IPS-20b (cell line): Measurements from ENCODE around the gene ATP6V1B1.
A peak's percentile ranks its signal among the peaks of the same experiment; 100 is the strongest.

Experiments used
- H3K27ac ChIP-seq: one replicate; pipeline ENCODE4 v1.5.1; 2013; ENCODE audit warnings: low read length
- H3K27me3 ChIP-seq: 2 replicates; pipeline ENCODE4 v1.6.1; 2013; ENCODE audit warnings: mild to moderate bottlenecking, low read length, inconsistent platforms; ENCODE audit not compliant: insufficient read depth
- H3K36me3 ChIP-seq: 2 replicates; pipeline ENCODE4 v1.6.1; 2013; ENCODE audit warnings: low read depth, mild to moderate bottlenecking, inconsistent platforms, low read length, moderate library complexity; ENCODE audit not compliant: insufficient read depth
- H3K4me1 ChIP-seq: 2 replicates; pipeline ENCODE4 v1.6.1; 2013; ENCODE audit warnings: mild to moderate bottlenecking, control low read depth, inconsistent platforms, low read length, moderate library complexity; ENCODE audit not compliant: insufficient read depth
- H3K4me3 ChIP-seq: 2 replicates; pipeline ENCODE4 v1.5.1; 2013; ENCODE audit warnings: mild to moderate bottlenecking, low read length, inconsistent platforms
- H3K9ac ChIP-seq: 2 replicates; pipeline ENCODE4 v1.6.1; 2013; ENCODE audit warnings: low read depth, mild to moderate bottlenecking, inconsistent platforms, low read length, moderate library complexity
- H3K9me3 ChIP-seq: 2 replicates; pipeline ENCODE4 v1.6.1; 2013; ENCODE audit warnings: mild to moderate bottlenecking, low read depth, low read length, inconsistent platforms; ENCODE audit not compliant: insufficient read depth

Gene ATP6V1B1

DNA sequence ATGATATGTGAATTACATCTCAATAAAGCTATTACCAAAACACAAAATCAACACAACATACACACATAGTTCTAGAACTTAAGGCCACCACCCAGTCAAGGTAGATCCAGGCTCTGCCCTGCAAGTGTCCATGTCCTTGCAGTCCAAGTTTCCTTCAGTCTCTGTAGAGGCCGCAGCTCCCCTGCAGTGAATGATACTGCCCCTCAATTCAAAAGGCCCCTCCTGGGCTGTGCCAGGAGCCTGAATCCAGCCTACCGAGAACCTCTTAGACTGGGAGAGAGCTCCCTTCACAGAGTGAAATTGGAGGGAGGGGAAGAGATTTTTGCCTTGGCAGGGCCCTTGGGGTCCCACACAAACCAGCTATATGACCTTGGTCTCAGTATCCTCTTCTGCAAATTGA is 42.5 kb upstream of the ATP6V1B1 start:
- no peak overlapping the region for H3K27ac ChIP-seq
- no peaks in the 10 kb centered on the region for H3K36me3 ChIP-seq
- H3K27me3 ChIP-seq = peaks cover 100% of the 10 kb centered on the region
- H3K4me1 ChIP-seq = peaks cover 3% of the 10 kb centered on the region; the same call in 1 of the 2 replicates
- H3K4me3 ChIP-seq = no peak overlapping the region
- no peaks in the 10 kb centered on the region; the same call in 1 of the 2 replicates for H3K9me3 ChIP-seq
- H3K9ac ChIP-seq = no peak overlapping the region

DNA sequence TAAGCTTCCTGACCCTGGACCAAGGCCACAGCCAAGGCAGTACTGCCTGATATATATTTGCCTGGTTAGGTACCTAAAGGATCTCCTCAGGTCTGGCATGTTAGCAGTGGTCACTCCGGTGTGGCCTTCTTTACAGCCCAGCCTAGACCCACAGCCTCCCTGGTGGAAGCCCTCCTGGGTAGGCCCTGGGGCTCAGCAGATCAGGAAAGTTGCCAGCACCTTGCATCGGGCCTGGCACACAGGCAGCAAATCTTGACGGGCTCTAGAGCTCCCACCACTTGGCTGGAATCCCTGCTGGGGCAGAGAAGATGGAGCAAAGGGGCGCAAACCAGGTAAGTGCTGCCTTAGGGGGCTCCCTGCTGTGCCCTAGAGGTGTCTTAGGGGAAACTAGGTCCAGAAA is 40.9 kb upstream of the ATP6V1B1 start:
- Histone ChIP-seq H3K4me3 (no peak overlapping the region), H3K4me1 (peaks cover 3% of the 10 kb centered on the region; the same call in 1 of the 2 replicates), H3K27me3 (peaks cover 100% of the 10 kb centered on the region), H3K36me3 (no peaks in the 10 kb centered on the region), H3K9me3 (peaks cover 5% of the 10 kb centered on the region; the same call in 1 of the 2 replicates), H3K27ac (no peak overlapping the region), H3K9ac (no peak overlapping the region)

DNA sequence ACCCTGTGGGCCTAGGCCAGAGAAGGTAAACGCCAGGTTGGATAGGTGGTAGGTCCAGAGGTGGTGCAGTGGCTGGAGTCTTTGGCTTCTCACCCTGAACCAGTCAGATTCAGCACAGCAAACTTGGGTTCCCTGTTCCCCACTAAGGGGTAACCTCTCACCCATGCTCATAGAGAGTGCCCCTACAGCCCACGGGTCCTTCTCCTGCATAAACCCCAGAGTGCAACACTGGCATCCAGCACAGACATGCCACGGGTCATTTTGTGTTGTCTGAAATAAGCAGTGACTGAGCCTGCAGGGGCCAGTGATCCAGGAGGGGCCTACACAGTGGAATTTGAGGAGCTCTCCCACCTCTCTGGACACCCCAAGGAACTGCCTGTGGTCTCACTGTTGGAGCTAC is 40.5 kb upstream of the ATP6V1B1 start:
- Histone ChIP-seq H3K4me3 (no peak overlapping the region), H3K36me3 (no peaks in the 10 kb centered on the region), H3K9ac (no peak overlapping the region), H3K9me3 (peaks cover 5% of the 10 kb centered on the region; the same call in 1 of the 2 replicates), H3K4me1 (peaks cover 3% of the 10 kb centered on the region; the same call in 1 of the 2 replicates), H3K27me3 (peaks cover 100% of the 10 kb centered on the region), H3K27ac (no peak overlapping the region)

GRCh38 chr2:70895998-70896764 is 39.5 kb upstream of the ATP6V1B1 start:
- Histone ChIP-seq H3K27ac (no peak overlapping the region), H3K27me3 (peaks cover 100% of the 10 kb centered on the region), H3K9me3 (peaks cover 5% of the 10 kb centered on the region; the same call in 1 of the 2 replicates), H3K4me1 (peaks cover 3% of the 10 kb centered on the region; the same call in 1 of the 2 replicates), H3K9ac (no peak overlapping the region), H3K4me3 (no peak overlapping the region), H3K36me3 (no peaks in the 10 kb centered on the region)

- peaks cover 100% of the 10 kb centered on the region for H3K27me3 ChIP-seq
- peaks cover 5% of the 10 kb centered on the region; the same call in 1 of the 2 replicates for H3K9me3 ChIP-seq
- no peak overlapping the region for H3K4me3 ChIP-seq
- H3K36me3 ChIP-seq = no peaks in the 10 kb centered on the region
- no peak overlapping the region for H3K9ac ChIP-seq
- H3K27ac ChIP-seq = no peak overlapping the region
- H3K4me1 ChIP-seq = peaks cover 3% of the 10 kb centered on the region; the same call in 1 of the 2 replicates
Observed at GRCh38 chr2:70896765-70897202, 38.9 kb upstream of the ATP6V1B1 start.

DNA sequence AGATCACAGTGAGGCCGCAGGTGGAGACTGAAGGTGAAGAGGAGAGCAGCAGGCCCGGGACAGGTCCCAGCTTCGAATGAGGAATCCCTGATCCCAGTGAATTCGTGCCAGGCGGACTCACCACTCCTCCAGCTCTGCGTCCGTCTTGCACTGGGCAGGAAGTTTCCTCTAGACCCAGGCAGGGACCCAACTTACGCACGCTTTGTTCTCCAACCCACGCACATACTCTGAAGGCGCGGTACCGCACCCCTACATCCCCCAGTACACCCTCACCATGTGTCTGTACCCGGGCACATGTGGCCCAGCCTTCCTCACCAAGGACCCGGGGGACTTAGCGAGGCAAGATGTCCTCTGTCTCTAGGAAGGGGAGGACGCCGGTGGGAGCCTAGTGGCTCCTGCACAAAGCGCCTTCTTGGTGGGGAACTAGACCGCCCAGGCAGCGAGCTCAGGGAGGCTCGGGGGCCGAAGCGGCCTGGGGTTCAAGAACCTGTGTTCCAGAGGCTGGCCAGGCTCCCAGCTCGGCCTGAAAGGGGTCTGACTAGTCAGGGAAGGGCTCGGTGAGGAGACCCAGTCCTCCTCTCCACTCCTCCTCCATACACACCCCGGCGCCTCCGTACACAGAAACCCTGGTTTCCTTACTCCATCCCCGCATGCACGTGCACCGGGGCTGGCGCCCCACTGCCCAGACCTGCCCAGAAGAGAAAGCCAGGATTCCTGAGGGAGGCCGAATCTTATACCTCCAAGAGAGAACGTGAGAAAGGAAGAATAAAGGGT is 38.3 kb upstream of the ATP6V1B1 start:
- H3K27ac ChIP-seq = no peak overlapping the region
- H3K4me3 ChIP-seq = no peak overlapping the region
- H3K27me3 ChIP-seq = peaks cover 100% of the 10 kb centered on the region
- peaks cover 3% of the 10 kb centered on the region; the same call in 1 of the 2 replicates for H3K4me1 ChIP-seq
- no peak overlapping the region for H3K9ac ChIP-seq
- H3K36me3 ChIP-seq = no peaks in the 10 kb centered on the region
- peaks cover 11% of the 10 kb centered on the region; the same call in 1 of the 2 replicates for H3K9me3 ChIP-seq

- no peak overlapping the region for H3K9ac ChIP-seq
- peaks cover 11% of the 10 kb centered on the region; the same call in 1 of the 2 replicates for H3K9me3 ChIP-seq
- H3K36me3 ChIP-seq = no peaks in the 10 kb centered on the region
- peaks cover 100% of the 10 kb centered on the region for H3K27me3 ChIP-seq
- H3K27ac ChIP-seq = no peak overlapping the region
- H3K4me1 ChIP-seq = peaks cover 3% of the 10 kb centered on the region; the same call in 1 of the 2 replicates
- H3K4me3 ChIP-seq = no peak overlapping the region
Observed at GRCh38 chr2:70897977-70898226, 37.8 kb upstream of the ATP6V1B1 start.

DNA sequence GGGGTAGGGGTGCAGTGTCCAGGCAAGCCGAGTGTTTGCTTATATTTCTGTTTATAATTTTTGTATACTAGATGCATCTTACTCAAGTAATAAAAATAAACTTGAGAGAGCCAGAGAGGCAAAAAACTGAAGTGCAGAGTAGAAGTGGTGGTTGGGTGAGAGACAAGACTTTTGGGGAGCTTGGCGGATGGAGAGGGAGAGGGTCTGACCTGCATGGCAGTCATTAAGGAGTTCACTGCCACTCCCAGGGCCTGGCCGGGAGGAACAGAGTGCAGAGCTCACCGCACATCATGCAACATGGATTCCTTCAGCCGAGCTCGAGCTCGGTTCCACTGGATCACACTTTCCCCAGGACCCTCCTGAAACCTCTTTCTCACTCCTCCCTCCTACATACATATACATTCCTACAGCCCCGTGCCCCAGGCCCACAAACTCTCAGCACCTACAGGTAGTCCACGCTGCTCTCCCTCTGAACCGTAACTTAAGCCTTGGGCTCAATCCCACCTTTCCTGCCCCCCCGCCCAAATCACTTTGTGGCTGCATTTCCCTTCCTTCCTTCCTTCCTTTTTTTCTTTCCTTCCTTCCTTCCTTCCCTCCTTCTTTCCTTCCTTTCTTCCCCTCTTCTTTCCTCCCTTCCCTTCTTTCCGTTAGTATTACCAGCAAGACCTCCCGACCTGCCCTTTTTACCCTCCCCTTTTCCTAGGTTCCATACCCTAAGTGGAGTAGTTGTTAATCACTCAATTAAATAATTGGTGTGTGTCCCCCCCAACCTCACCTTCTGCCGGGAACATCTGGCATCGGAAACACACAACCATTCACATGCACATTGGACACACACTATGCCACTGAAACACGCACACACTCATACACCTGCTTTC is 37.1 kb upstream of the ATP6V1B1 start:
- Histone ChIP-seq H3K27ac (no peak overlapping the region), H3K9me3 (peaks cover 11% of the 10 kb centered on the region; the same call in 1 of the 2 replicates), H3K9ac (no peak overlapping the region), H3K36me3 (no peaks in the 10 kb centered on the region), H3K4me3 (no peak overlapping the region), H3K4me1 (peaks cover 3% of the 10 kb centered on the region; the same call in 1 of the 2 replicates), H3K27me3 (peaks cover 100% of the 10 kb centered on the region)

DNA sequence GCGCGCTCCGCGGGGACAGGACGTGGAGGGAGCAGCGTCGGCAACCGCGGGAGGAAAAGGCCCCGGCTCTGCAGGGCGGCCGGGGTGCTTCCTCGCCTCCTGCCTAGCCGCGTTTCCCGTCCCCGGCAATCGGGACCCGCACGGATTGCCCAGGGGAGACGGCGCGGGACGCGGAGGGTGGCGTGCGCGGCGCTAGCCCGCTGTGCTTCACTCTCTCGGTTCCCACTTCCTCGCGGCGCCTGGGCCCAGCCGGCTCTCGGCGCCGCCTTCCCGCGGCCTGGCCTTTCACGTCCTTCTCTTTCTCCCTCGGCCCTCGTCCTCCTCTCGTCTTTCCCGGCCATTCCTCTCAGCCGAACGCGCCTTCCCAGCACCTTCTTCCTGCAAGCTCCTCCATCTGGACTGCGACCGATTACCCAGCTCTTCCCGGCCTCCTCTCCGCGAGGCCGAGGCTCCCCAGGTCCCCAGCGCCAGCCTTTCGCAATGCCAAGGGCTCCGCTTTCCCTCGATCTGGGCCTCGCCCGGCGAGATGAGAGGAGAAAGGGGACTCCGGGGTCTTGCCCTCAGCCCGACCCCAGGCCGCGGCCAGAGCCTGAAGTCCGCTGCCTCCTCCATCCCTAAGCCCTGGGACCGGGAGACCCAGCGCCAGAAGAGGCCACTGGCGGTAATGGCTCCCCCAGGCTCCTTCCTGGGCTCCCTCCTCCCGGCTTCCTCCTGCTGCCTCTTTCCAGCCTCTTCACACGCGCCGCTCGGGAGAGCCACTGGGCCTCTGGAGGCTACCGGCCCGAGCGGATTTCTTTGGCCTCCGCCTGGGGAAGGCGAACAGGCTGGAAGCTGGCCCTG is 34.3 kb upstream of the ATP6V1B1 start:
- H3K4me3 ChIP-seq = peak overlapping the region; percentile 44; the same call in 1 of the 2 replicates
- H3K4me1 ChIP-seq = peaks cover 3% of the 10 kb centered on the region; the same call in 1 of the 2 replicates
- H3K9me3 ChIP-seq = peaks cover 14% of the 10 kb centered on the region
- no peaks in the 10 kb centered on the region for H3K36me3 ChIP-seq
- peaks cover 100% of the 10 kb centered on the region for H3K27me3 ChIP-seq
- no peak overlapping the region for H3K9ac ChIP-seq
- no peak overlapping the region for H3K27ac ChIP-seq

- H3K27ac ChIP-seq = no peak overlapping the region
Observed at GRCh38 chr2:70902067-70902442, 33.6 kb upstream of the ATP6V1B1 start.

More at GRCh38 chr2:70902067-70902442, 33.6 kb upstream of the ATP6V1B1 start:
- Histone ChIP-seq H3K9me3 (peaks cover 14% of the 10 kb centered on the region), H3K4me1 (no peaks in the 10 kb centered on the region; the same call in 1 of the 2 replicates), H3K27me3 (peaks cover 100% of the 10 kb centered on the region), H3K36me3 (no peaks in the 10 kb centered on the region), H3K9ac (no peak overlapping the region), H3K4me3 (peak overlapping the region; percentile 44; the same call in 1 of the 2 replicates)
